Thoracic aorta (tissue), 2 donors: ENCODE results near the gene SLC35E1. TPM values are rescaled to one million over a fixed set of nuclear protein-coding genes. Genes with fewer than 3 reads are reported as not detected.
A peak's percentile ranks its signal among the peaks of the same experiment; 100 is the strongest.

ENCODE experiments used
- ATAC-seq: fragments of 150-250 bp; one replicate; pipeline ENCODE4 v1.8.0; 2017; ENCODE audit warnings: low read depth; ENCODE audit not compliant: insufficient number of reproducible peaks, low FRiP score
- DNase-seq: peaks from one replicate; pipeline ENCODE4 v3.0.0-alpha.2; 2020; ENCODE audit warnings: low spot score
- H3K27ac ChIP-seq, 2 donors: fragments of 200-600 bp; sonication (generic); 1 replicate in 1 of 2; 2 replicates in 1 of 2; pipeline ENCODE4 v1.5.1; 2016; ENCODE audit warnings: mild to moderate bottlenecking in 2 of 2, moderate library complexity in 2 of 2
- H3K27me3 ChIP-seq: fragments of 200-600 bp; sonication (generic); replicated peaks from 2 replicates; pipeline ENCODE4 v1.6.0; 2016; ENCODE audit warnings: mild to moderate bottlenecking; ENCODE audit not compliant: insufficient read depth
- H3K36me3 ChIP-seq: fragments of 200-600 bp; sonication (generic); one replicate; pipeline ENCODE4 v1.5.1; 2016
- H3K4me1 ChIP-seq, 2 donors: fragments of 200-600 bp; sonication (generic); 1 replicate in 1 of 2; 2 replicates in 1 of 2; pipeline versions ENCODE4 v1.5.1 to v1.6.0; 2016; ENCODE audit warnings: low read depth in 2 of 2, mild to moderate bottlenecking in 1 of 2; ENCODE audit not compliant: control insufficient read depth in 1 of 2
- H3K4me3 ChIP-seq: fragments of 200-600 bp; sonication (generic); 2 replicates; pipeline ENCODE4 v1.5.1; 2016; ENCODE audit warnings: mild to moderate bottlenecking
- H3K9me3 ChIP-seq: fragments of 200-600 bp; sonication (generic); 2 replicates; pipeline ENCODE4 v1.5.1; 2016
- total RNA-seq, 2 donors: library from RNA; depleted of rRNA; stranded (reverse); fragments of >200 nt; gene quantifications; one replicate each; pipeline versions ENCODE4 v1.1.0 to v1.2.3, GENCODE V29; 2016
- TF ChIP-seq, protein P1 (sequence below): fragments of 200-600 bp; sonication (generic); IDR thresholded peaks from one replicate; pipeline ENCODE4 v1.5.1; 2019; ENCODE audit warnings: antibody characterized with exemption

SLC35E1 gene
- total RNA-seq, 2 donors from 2014 or later: 66.9 to 85.3 TPM

GRCh38 chr19:16541526-16542044 is 30.6 kb downstream of the SLC35E1 start:
- H3K9me3 ChIP-seq: no peaks in the 10 kb centered on the region
- H3K4me3 ChIP-seq: peak overlapping the region; percentile 94
- TF ChIP-seq, protein P1, sequence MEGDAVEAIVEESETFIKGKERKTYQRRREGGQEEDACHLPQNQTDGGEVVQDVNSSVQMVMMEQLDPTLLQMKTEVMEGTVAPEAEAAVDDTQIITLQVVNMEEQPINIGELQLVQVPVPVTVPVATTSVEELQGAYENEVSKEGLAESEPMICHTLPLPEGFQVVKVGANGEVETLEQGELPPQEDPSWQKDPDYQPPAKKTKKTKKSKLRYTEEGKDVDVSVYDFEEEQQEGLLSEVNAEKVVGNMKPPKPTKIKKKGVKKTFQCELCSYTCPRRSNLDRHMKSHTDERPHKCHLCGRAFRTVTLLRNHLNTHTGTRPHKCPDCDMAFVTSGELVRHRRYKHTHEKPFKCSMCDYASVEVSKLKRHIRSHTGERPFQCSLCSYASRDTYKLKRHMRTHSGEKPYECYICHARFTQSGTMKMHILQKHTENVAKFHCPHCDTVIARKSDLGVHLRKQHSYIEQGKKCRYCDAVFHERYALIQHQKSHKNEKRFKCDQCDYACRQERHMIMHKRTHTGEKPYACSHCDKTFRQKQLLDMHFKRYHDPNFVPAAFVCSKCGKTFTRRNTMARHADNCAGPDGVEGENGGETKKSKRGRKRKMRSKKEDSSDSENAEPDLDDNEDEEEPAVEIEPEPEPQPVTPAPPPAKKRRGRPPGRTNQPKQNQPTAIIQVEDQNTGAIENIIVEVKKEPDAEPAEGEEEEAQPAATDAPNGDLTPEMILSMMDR: no peak
- H3K27ac ChIP-seq: peak overlapping the region; percentile 65 to 70
- no peaks in the 10 kb centered on the region for H3K27me3 ChIP-seq
- DNase-seq (no peak), ATAC-seq (no peak)
- peaks cover 9% of the 10 kb centered on the region for H3K36me3 ChIP-seq
- H3K4me1 ChIP-seq: peaks cover 22 to 45% of the 10 kb centered on the region in 2 donors

GRCh38 chr19:16540948-16541347 is 31.3 kb downstream of the SLC35E1 start:
- DNase-seq: no peak
- no peak for ATAC-seq
- H3K27me3 ChIP-seq: no peaks in the 10 kb centered on the region
- peaks cover 22 to 45% of the 10 kb centered on the region in 2 donors for H3K4me1 ChIP-seq
- no peak overlapping the region for H3K27ac ChIP-seq
- TF ChIP-seq, protein P1: no peak
- H3K9me3 ChIP-seq: no peaks in the 10 kb centered on the region
- H3K4me3 ChIP-seq: peak overlapping the region; percentile 94
- H3K36me3 ChIP-seq: peaks cover 16% of the 10 kb centered on the region

- DNase-seq (no peak), ATAC-seq (no peak)
- no peak overlapping the region for H3K27ac ChIP-seq
- H3K27me3 ChIP-seq: no peaks in the 10 kb centered on the region
- TF ChIP-seq, protein P1: no peak
- H3K36me3 ChIP-seq: peaks cover 53% of the 10 kb centered on the region
- no peak overlapping the region for H3K4me3 ChIP-seq
- peaks cover 14 to 32% of the 10 kb centered on the region in 2 donors for H3K4me1 ChIP-seq
- H3K9me3 ChIP-seq: no peaks in the 10 kb centered on the region
Observed at GRCh38 chr19:16537111-16537510, 35.1 kb downstream of the SLC35E1 start.

- peaks cover 10 to 25% of the 10 kb centered on the region in 2 donors for H3K4me1 ChIP-seq
- no peak for ATAC-seq
- no peak for DNase-seq
- H3K27me3 ChIP-seq: no peaks in the 10 kb centered on the region
- H3K4me3 ChIP-seq: no peak overlapping the region
- TF ChIP-seq, protein P1: no peak
- H3K9me3 ChIP-seq: no peaks in the 10 kb centered on the region
- H3K36me3 ChIP-seq: peaks cover 62% of the 10 kb centered on the region
- H3K27ac ChIP-seq: no peak overlapping the region
Observed at GRCh38 chr19:16536130-16536529, 36.1 kb downstream of the SLC35E1 start.

DNA sequence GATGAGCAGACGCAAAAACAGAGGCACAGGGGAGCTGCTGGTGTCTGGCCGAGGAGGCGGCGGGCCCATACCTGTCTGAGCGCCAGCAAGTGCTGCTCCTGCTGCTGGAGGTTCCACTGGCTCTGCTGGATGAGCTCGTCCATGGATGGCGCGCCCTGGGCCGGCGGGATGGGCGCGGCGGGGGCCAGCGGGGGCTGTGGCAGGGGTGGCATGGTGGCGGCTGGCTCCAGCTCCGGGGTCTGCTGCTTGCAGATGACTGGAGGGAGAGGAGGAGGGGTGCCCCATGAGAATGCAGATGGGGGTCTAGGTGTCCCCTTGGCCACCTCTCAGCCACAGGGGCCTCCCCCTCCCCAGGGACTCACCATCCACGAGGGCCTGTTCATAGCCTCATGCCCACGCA is 36.8 kb downstream of the SLC35E1 start:
- ATAC-seq: no peak
- peaks cover 4 to 18% of the 10 kb centered on the region in 2 donors for H3K4me1 ChIP-seq
- peaks cover 70% of the 10 kb centered on the region for H3K36me3 ChIP-seq
- TF ChIP-seq, protein P1: no peak
- H3K27me3 ChIP-seq: no peaks in the 10 kb centered on the region
- no peak overlapping the region for H3K4me3 ChIP-seq
- H3K9me3 ChIP-seq: no peaks in the 10 kb centered on the region
- no peak overlapping the region for H3K27ac ChIP-seq
- no peak for DNase-seq
